SK-N-SH (cell line): ENCODE results near the gene MARS1. TPM values are rescaled to one million over a fixed set of nuclear protein-coding genes. Genes with fewer than 3 reads are reported as not detected.

Source experiments
- CTCF ChIA-PET: fragments of 300-600, 350-600 bp; formaldehyde crosslinking; extraction: SDS; loops from one replicate; lab custom pipeline; 2021; lab: Yijun Ruan, JAX
- POLR2A ChIA-PET: fragments of 350-600 bp; sonication (Branson Sonifier 250); formaldehyde crosslinking; extraction: SDS; loops from one replicate; lab custom pipeline; 2020; ENCODE audit warnings: antibody characterized with exemption, inconsistent platforms; lab: Yijun Ruan, JAX
- DNase-seq: peaks from one replicate; pipeline ENCODE4 v3.0.0; 2012
- H2AFZ ChIP-seq: fragments of 200-600 bp; sonication (generic); 2 replicates; pipeline ENCODE4 v1.8.1; 2016; ENCODE audit warnings: antibody characterized with exemption, mild to moderate bottlenecking, low read depth
- H3F3A ChIP-seq: fragments of 200-600 bp; sonication (generic); replicated peaks from 2 replicates; pipeline ENCODE3; 2016; ENCODE audit warnings: antibody characterized with exemption, mild to moderate bottlenecking; ENCODE audit not compliant: insufficient read depth
- H3K27ac ChIP-seq, 2 experiments: fragments of 200-500 bp in 1 of 2; fragments of 200-600 bp in 1 of 2; sonication (Bioruptor generic) in 1 of 2; sonication (generic), shearing (Covaris generic) in 1 of 2; 2 replicates each; pipeline versions ENCODE4 v1.5.1 to v1.6.1; 2014 to 2016; ENCODE audit warnings: low read depth in 2 of 2, inconsistent platforms in 1 of 2, low read length in 1 of 2, mild to moderate bottlenecking in 1 of 2, mixed read lengths in 1 of 2
- H3K27me3 ChIP-seq: fragments of 200-600 bp; sonication (generic), shearing (Covaris generic); 2 replicates; pipeline ENCODE4 v1.6.1; 2016; ENCODE audit warnings: mixed run types; ENCODE audit not compliant: insufficient read depth
- H3K36me3 ChIP-seq, 2 experiments: fragments of 200-500 bp in 1 of 2; fragments of 200-600 bp in 1 of 2; sonication (Bioruptor generic) in 1 of 2; sonication (generic) in 1 of 2; replicated peaks in 1 of 2; 2 replicates each; pipeline versions ENCODE3 to v1.5.1; 2014 to 2016; ENCODE audit warnings: low read length in 1 of 2, mild to moderate bottlenecking in 1 of 2; ENCODE audit not compliant: insufficient read depth in 2 of 2, control insufficient read depth in 1 of 2
- H3K4me1 ChIP-seq, 2 experiments: fragments of 200-500 bp in 1 of 2; fragments of 200-600 bp in 1 of 2; sonication (Bioruptor generic) in 1 of 2; sonication (generic), shearing (Covaris generic) in 1 of 2; 2 replicates each; pipeline versions ENCODE4 v1.5.1 to v1.6.1; 2014 to 2016; ENCODE audit warnings: low read depth in 1 of 2, low read length in 1 of 2, mixed run types in 1 of 2; ENCODE audit not compliant: insufficient read depth in 2 of 2, control insufficient read depth in 1 of 2
- H3K4me2 ChIP-seq: fragments of 200-600 bp; sonication (generic), shearing (Covaris generic); 2 replicates; pipeline ENCODE4 v1.6.1; 2017; ENCODE audit warnings: mixed run types
- H3K4me3 ChIP-seq, 2 experiments: fragments of 200-500 bp in 1 of 2; fragments of 200-600 bp in 1 of 2; sonication (Bioruptor generic) in 1 of 2; sonication (generic), shearing (Covaris generic) in 1 of 2; 2 replicates each; pipeline versions ENCODE4 v1.5.1 to v1.8.1; 2014 to 2016; ENCODE audit warnings: low read depth in 2 of 2, inconsistent platforms in 1 of 2, low read length in 1 of 2, mild to moderate bottlenecking in 1 of 2, mixed read lengths in 1 of 2, moderate library complexity in 1 of 2
- H3K79me2 ChIP-seq: fragments of 200-600 bp; sonication (generic); 2 replicates; pipeline ENCODE4 v1.8.1; 2017; ENCODE audit warnings: mild to moderate bottlenecking; ENCODE audit not compliant: insufficient read depth
- H3K9ac ChIP-seq: fragments of 200-600 bp; sonication (generic); 2 replicates; pipeline ENCODE4 v1.6.1; 2017; ENCODE audit warnings: mixed run types
- H3K9me2 ChIP-seq: fragments of 200-600 bp; sonication (generic); 2 replicates; pipeline ENCODE4 v1.6.1; 2017; ENCODE audit warnings: mixed run types
- H3K9me3 ChIP-seq: fragments of 200-600 bp; sonication (generic); 2 replicates; pipeline ENCODE4 v1.6.1; 2017; ENCODE audit warnings: mixed run types, mild to moderate bottlenecking, moderate library complexity
- H4K20me1 ChIP-seq: fragments of 200-600 bp; sonication (generic); 2 replicates; pipeline ENCODE4 v1.6.1; 2017; ENCODE audit warnings: mild to moderate bottlenecking, mixed run types; ENCODE audit not compliant: insufficient read depth
- CHD2 ChIP-seq: fragments of 150-350 bp; IDR thresholded peaks from 2 replicates; pipeline ENCODE4 v1.6.1; 2018; ENCODE audit warnings: low read length; ENCODE audit not compliant: partially characterized antibody
- EZH2phosphoT487 ChIP-seq: fragments of 200-600 bp; sonication (generic); IDR thresholded peaks from 2 replicates; pipeline ENCODE4 v1.6.1; 2017; ENCODE audit warnings: low read depth, mixed run types, mild to moderate bottlenecking, antibody characterized with exemption, moderate library complexity, borderline replicate concordance
- FOSL2 ChIP-seq: IDR thresholded peaks from 2 replicates; pipeline ENCODE4 v1.4.0; 2012; ENCODE audit warnings: low read depth, mild to moderate bottlenecking, moderate library complexity, borderline replicate concordance
- FOXJ3 ChIP-seq: sonication (generic); formaldehyde crosslinking; IDR thresholded peaks from 2 replicates; pipeline ENCODE4 v1.5.1; 2020; ENCODE audit warnings: mild to moderate bottlenecking, missing genetic modification reagents
- GABPA ChIP-seq: IDR thresholded peaks from 2 replicates; pipeline ENCODE4 v1.4.0; 2012; ENCODE audit warnings: low read depth, mild to moderate bottlenecking
- GATA2 ChIP-seq: sonication (generic); formaldehyde crosslinking; IDR thresholded peaks from 2 replicates; pipeline ENCODE4 v1.5.0; 2020; ENCODE audit warnings: mild to moderate bottlenecking, missing genetic modification reagents
- IRF3 ChIP-seq: fragments of 150-350 bp; IDR thresholded peaks from 2 replicates; pipeline ENCODE4 v1.6.1; 2016; ENCODE audit warnings: mild to moderate bottlenecking, low read depth, low read length
- MEF2A ChIP-seq: IDR thresholded peaks from 2 replicates; pipeline ENCODE4 v1.4.0; 2012; ENCODE audit warnings: low read depth, borderline replicate concordance
- MXI1 ChIP-seq: IDR thresholded peaks from 2 replicates; pipeline ENCODE4 v1.6.1; 2012; ENCODE audit warnings: mild to moderate bottlenecking, low read depth, low read length, improper control_type of control experiment
- NFIC ChIP-seq: IDR thresholded peaks from 2 replicates; pipeline ENCODE4 v1.4.0; 2012; ENCODE audit warnings: borderline replicate concordance
- NRF1 ChIP-seq: IDR thresholded peaks from 2 replicates; pipeline ENCODE4 v1.6.1; 2012; ENCODE audit warnings: low read depth, mild to moderate bottlenecking, low read length
- POLR2AphosphoS5 ChIP-seq: IDR thresholded peaks from 2 replicates; pipeline ENCODE4 v1.6.1; 2012; ENCODE audit warnings: low read depth, low read length
- RCOR1 ChIP-seq: fragments of 150-350 bp; IDR thresholded peaks from 2 replicates; pipeline ENCODE4 v1.6.1; 2017; ENCODE audit warnings: antibody characterized with exemption, low read length
- RFX5 ChIP-seq: IDR thresholded peaks from 2 replicates; pipeline ENCODE4 v1.6.1; 2012; ENCODE audit warnings: mild to moderate bottlenecking, improper control_type of control experiment, low read length
- RXRA ChIP-seq: IDR thresholded peaks from 2 replicates; pipeline ENCODE4 v1.4.0; 2012; ENCODE audit warnings: low read depth, mild to moderate bottlenecking, borderline replicate concordance
- SIN3A ChIP-seq: IDR thresholded peaks from 2 replicates; pipeline ENCODE4 v1.6.1; 2012; ENCODE audit warnings: low read depth, mild to moderate bottlenecking, low read length, moderate library complexity, borderline replicate concordance
- TAF1 ChIP-seq: IDR thresholded peaks from 2 replicates; pipeline ENCODE4 v1.6.1; 2012; ENCODE audit warnings: low read depth, mild to moderate bottlenecking, low read length, moderate library complexity, borderline replicate concordance
- TCF12 ChIP-seq: IDR thresholded peaks from 2 replicates; pipeline ENCODE4 v1.4.0; 2012
- YY1 ChIP-seq: IDR thresholded peaks from 2 replicates; pipeline ENCODE4 v1.4.0; 2012; ENCODE audit warnings: low read depth, mild to moderate bottlenecking
- WGBS: methylation state at CpG from one replicate; pipeline ENCODE4 v1.1.6; 2017; ENCODE audit warnings: low lambda C conversion rate; 5-methylcytosine and 5-hydroxymethylcytosine counted together
- polyA plus RNA-seq, 3 experiments: library from polyadenylated mRNA; depleted of rRNA; stranded (reverse); fragments of >200 nt; gene quantifications; 2 replicates each; pipeline ENCODE4 v1.2.3, GENCODE V29; 2012

Gene MARS1
- polyA plus RNA-seq, 1 of the 3 experiments (the other 2 are of a cell fraction): 158 TPM

- ChIA-PET POLR2A (no interaction called here), CTCF (interaction anchor here (1.0 to 5.1 kb wide), 2 partner anchors 28 to 76 kb away, joined by 3 to 24 read pairs; no protein-coding TSS in a partner anchor)
- 100% methylated on average over 1 of the region's 1 CpG for WGBS
- no peak overlapping the region for H2AFZ ChIP-seq
- no peak for DNase-seq
- no peak overlapping the region for H3K4me2 ChIP-seq
- TF ChIP-seq MXI1 (no peak), FOSL2 (no peak), IRF3 (no peak), EZH2phosphoT487 (no peak), CHD2 (no peak), YY1 (no peak), RFX5 (no peak), FOXJ3 (CRISPR knock-in tag) (no peak), TCF12 (no peak), GATA2 (CRISPR knock-in tag) (no peak), POLR2AphosphoS5 (no peak), TAF1 (no peak), NFIC (no peak), RCOR1 (no peak)
- H3K9me2 ChIP-seq: no peaks in the 10 kb centered on the region
- no peaks in the 10 kb centered on the region for H3K9me3 ChIP-seq
- H3K4me3 ChIP-seq: no peak overlapping the region
- no peaks in the 10 kb centered on the region for H3F3A ChIP-seq
- H3K36me3 ChIP-seq: peaks cover 2 to 9% of the 10 kb centered on the region in 2 experiments
- H3K9ac ChIP-seq: no peak overlapping the region
- H3K27ac ChIP-seq: no peak overlapping the region
- H3K4me1 ChIP-seq: peaks cover 4 to 28% of the 10 kb centered on the region in 2 experiments; a peak in 3 of 4 replicates
- no peaks in the 10 kb centered on the region for H3K27me3 ChIP-seq
- H4K20me1 ChIP-seq: no peaks in the 10 kb centered on the region
- H3K79me2 ChIP-seq: peaks cover 46% of the 10 kb centered on the region; the same call in 1 of the 2 replicates
These were observed 67.0 kb downstream of the MARS1 start for GRCh38 chr12:57554897-57555296.

GRCh38 chr12:57558864-57559263, 71.0 kb downstream of the MARS1 start:
- H3K4me3 ChIP-seq: no peak overlapping the region
- no peak for DNase-seq
- H4K20me1 ChIP-seq: no peaks in the 10 kb centered on the region
- peaks cover 19% of the 10 kb centered on the region; the same call in 1 of the 2 replicates for H3K79me2 ChIP-seq
- H3K9me2 ChIP-seq: no peaks in the 10 kb centered on the region
- WGBS: 87% methylated on average over 4 of the region's 4 CpGs
- H3K9ac ChIP-seq: no peak overlapping the region
- POLR2A ChIA-PET: no interaction called here
- H3K27me3 ChIP-seq: no peaks in the 10 kb centered on the region
- peaks cover 0 to 4% of the 10 kb centered on the region in 2 experiments; a peak in 1 of 4 replicates for H3K4me1 ChIP-seq
- H2AFZ ChIP-seq: no peak overlapping the region
- TF ChIP-seq MEF2A (no peak), NRF1 (no peak), TAF1 (no peak), POLR2AphosphoS5 (no peak), MXI1 (no peak), SIN3A (no peak), RXRA (no peak), GABPA (no peak), TCF12 (no peak)
- TF ChIP-seq, all 33 proteins: peak for 0
- CTCF ChIA-PET: interaction anchor here (1.3 to 7.3 kb wide), 3 partner anchors 13 to 79 kb away, joined by 4 to 46 read pairs (median 6); partner anchors contain the start of gene ARHGAP9
- Histone ChIP-seq H3K9me3 (no peaks in the 10 kb centered on the region), H3K4me2 (no peak overlapping the region), H3K27ac (no peak overlapping the region), H3F3A (no peaks in the 10 kb centered on the region), H3K36me3 (peaks cover 6 to 9% of the 10 kb centered on the region in 2 experiments)
